CD4-positive, alpha-beta T cell treated with Interleukin-4 for 4 hours (primary cell): Measurements from ENCODE around the gene RBBP8NL.

Experiments used
- DNase-seq: peaks from one replicate; pipeline ENCODE4 v3.0.0-alpha.2; 2020

The RBBP8NL gene

DNA sequence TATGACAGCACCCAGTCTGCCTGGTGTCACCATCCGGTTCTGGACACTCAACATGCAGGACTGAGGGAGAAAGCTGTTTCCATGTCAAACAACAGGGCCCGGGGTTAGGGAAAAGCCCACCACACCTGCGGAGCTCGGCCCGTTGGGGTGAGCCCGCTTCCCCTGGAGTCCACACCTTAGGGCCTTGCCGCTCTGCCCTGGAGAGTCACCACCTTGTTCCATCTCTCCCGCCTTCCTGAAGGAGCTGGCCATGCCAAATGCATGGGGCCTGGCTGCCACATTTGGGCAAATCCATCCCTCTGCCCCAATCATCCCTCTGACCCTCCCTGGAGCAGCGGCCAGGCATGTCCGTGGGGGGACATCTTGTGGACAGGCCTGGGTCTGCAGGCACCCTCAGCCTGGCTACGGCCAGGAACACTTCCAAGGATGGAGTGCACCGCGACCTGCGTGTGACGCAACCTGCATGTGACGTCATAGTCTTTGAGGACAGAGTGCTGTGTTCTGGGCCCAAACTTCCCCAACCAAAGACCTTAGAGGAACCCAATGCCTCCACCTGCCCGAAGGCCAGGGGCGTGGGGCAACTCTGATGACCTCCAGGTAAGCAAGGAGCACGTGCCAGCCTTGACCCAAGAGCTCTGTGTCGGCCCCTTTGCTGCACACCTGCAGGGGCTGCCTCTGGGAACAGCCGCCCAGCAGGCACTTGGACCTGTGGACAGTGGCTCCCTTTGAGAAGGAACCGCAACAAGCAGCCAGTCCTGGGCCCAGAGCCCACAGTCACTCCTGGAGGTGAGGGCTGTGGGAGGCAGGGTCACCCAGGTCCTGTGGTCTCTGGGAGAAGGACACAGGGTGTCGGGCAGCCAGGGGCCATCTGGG is 22.0 kb downstream of the RBBP8NL start:
- DNase-seq = no peak

- no peak for DNase-seq
These were observed 22.6 kb downstream of the RBBP8NL start for GRCh38 chr20:62404761-62405107.

DNA sequence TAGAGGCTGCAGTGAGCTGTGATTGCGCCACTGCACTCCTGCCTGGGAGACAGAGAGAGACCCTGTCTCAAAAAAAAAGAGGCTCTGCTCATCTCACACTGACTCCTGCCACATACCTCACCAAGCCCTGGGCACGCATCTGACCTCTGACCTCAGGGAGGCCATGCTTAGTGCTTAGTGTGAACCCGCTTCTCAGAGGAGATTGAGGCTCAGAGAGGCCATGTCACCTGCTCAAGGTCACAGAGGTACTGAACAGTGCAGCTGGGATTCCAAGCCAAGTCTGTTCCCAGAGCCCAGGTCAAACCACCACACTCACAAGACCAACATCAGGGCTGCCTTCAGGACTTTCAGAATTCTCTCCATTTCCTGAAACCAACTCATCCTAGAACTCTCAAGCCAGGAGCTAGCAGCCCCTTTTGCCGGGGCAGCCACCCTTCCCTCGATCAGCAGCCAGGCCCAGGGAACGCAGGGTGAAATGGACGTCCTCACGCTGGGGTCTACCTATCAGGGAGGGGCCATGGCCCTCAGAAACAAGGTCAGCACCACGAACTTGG is 23.1 kb downstream of the RBBP8NL start:
- DNase-seq = no peak

- DNase-seq = no peak
These were observed 24.0 kb downstream of the RBBP8NL start for GRCh38 chr20:62403331-62403730.

DNA sequence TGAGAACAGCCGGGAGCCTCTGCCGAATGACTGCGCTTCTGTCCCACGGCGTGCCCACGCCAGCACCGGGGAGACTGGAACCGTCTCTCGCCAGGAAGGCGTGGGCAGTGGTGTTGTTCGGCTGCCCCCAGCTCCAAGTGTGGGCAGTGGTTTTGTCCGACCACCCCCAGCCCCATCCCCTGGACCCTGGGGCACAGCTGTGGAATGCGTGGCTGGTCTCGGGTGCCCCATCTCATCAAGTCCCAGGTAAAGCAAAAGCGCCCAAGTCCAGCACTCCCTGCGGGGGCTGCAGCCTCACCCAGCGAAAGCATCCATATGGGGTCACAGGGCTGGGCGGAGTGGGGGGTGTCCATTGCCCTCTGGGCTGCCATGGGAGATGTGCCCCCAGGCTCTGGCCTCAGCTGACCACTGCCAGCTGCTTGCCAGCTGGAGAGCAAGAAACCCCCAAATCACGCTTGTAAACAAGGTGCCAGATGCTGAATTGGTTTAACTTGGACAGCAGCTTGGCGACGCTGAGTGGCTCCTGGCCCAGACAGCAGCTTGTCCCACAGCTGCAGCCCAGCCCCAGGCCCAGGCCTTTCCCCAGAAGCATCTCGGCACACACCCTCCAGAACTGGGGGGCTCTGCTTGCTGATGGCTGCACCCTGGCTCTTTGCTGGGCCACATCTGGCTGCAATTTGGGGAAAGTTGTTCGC is 24.7 kb downstream of the RBBP8NL start:
- no peak for DNase-seq

- no peak for DNase-seq
These were observed 26.0 kb downstream of the RBBP8NL start for GRCh38 chr20:62401331-62401779.

DNA sequence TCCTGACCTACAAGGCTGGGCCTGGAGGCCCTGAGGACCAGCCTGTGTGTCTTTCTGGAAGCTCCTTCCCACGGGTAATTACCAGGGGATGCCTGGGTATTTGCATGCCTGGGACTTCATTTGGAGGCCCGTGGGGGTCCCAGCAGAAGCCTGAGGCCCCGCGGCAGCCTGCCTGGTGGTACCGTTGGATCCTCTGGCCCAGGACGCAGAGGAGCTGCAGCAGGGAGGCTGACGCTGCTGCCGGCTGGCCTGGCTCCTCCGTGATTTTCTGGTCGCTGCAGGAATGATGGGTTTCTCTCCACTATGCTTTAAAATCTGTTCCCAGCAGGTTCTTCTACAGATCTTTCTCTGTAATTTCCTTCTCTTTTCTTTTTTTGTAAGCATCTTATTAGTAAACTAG is 26.8 kb downstream of the RBBP8NL start:
- no peak for DNase-seq

DNA sequence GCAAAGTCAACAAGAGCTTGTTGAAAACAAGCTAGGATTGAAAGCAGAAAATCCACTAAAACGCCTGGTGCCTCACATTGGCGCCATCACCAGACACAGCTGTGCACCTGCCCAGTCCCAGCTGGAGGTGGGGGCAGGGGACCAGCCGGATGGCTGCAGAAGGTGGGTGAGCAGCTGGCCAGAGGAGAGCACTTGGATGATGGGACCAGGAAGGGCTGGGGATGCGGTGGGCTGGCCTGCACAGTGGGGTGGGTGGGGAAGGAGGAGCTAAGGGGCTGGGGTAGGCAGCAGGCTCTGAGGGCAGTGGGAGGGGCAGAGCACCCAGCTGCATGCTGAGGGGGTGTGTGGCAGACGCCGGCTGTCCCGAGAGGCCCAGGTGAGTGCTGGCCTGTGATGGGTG is 27.3 kb downstream of the RBBP8NL start:
- DNase-seq = no peak

DNA sequence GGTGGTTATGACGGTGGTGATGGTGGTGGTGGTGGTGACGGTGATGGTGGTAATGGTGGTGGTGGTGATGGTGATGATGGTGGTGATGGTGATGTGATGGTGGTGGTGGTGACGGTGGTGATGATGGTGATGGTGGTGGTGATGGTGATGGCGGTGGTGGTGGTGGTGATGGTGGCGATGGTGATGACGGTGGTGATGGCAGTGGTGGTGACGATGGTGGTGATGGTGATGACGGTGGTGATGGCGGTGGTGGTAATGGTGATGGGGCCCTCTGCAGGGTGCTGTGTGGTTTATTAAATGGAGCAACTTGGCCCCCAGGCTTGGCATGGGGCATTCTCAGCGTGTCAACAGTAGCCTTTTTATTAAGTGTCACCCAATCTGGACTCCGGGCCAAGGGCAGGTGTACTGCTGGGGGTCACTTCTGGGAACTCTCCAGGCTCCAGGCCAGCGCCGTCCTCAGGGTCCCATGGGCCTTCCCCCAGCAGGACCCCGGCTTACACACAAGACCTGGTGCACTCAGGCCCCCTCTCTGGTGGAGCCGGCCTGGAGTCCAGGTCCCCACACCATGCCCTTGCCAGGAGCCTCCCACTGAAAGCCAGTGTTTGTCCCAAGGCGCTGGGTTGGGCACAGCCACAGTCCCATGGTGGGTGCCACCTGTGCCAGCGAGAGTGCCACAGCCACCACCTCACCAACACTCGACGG is 29.1 kb downstream of the RBBP8NL start:
- no peak for DNase-seq

GRCh38 chr20:62396367-62397239 is 30.7 kb downstream of the RBBP8NL start:
- no peak for DNase-seq

DNA sequence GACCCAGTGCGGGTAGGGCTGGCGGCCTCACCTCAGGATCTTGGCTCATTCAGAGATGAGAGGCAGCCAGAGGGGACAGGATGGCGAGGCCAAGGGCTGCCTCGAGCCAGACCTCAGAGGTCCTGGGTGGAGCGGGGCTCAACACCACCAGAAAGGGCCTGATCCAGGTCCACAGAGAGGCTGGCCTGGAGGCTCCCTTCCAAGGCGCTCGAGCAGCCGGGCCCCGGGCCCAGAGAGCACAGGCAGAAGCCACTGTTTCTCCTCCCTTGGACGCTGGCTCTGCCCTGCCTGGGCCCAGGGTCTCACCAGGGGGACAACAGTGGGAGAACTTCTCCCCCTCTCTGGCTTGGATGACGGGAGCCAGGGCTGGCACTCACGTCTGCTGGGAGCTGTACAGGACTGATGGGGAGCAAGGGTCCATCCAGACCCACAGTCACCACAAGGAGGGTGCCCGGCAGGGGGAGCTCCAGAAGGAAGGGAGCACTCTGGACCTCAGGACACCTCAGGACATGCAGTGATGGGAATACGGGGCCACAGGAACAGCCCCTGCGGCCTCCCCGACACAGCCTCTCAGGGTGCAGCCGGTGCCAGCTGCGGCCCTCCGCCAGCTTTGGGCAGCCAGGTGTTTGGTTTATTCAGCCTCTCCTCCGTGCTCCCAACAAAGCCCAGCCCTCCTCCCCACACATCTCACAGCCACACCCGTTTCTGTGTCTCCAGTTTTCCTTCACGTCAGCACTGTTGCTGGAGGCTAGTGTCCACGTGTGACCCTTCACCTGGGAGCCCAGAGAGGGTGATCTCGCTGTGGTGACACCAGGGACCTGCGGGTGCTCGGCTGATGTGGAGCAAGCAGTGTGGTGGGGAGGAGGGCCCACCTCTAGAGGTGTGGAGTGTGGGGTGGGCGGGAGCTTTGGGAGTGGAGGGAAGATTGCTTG is 31.8 kb downstream of the RBBP8NL start:
- DNase-seq = no peak

DNA sequence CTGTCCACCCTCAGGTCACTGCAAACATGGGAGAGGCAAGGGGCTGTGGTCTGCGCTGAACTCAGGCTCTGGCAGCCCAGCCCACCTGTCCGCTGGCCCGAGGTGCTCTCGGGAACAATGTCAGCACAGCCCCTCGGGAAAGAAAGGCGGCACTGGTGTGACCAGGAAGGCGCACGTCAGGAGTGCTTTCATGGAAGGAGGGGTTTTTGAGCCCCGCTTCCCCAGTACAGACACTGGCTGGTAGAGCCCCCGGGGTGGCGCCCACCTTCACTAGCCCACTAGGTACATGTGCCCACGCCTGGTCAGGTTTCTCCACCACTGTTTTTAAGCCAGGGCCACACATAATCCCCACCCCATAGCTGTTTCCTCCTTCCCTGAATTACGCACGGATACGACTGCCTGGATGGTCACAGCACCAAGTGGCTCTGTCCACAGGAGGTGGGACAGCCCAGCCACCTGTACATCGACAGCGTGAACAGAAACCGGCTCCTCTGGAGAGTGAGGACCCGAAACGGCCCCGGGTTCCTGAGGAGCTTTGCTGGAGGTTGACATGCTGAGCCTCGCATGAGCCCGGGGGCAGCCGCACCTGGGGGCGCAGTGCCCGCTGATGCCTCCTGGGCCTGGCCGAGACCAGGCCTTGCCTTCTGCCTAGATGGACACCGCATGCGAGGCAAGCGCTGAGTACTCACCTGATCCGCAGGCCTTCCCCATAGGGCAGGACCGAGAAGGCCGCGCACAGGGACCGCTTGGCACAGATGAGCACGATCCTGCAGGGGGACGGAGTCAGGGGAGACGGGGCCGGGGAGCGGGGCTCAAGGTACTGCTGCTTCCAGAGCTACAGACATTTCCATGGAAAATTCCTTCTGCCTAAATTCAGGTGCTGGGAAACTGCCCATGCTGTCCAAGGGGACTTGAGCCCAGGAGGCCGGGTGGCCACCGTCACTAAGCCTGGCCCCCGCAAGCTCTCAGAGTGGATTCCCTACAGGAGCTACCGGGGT is 32.8 kb downstream of the RBBP8NL start:
- no peak for DNase-seq

GRCh38 chr20:62393830-62394229 is 33.5 kb downstream of the RBBP8NL start:
- DNase-seq = no peak

DNA sequence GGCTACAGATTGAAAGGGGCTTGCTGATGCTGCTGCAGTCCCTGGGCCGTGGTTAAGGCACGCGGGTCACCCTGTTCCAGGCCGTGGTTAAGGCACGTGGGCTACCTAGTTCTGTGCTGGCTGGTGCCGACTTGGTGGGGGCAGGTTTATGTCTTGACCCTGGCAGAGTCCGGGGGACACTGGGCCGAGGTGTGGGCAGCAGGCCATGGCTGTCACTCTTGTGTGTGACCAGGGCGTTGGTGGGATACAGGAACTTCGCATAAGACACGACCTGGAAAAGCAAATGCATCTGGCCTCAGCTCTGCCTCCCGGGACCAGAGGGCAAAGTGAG is 34.0 kb downstream of the RBBP8NL start:
- DNase-seq = no peak

- no peak for DNase-seq
These were observed 34.6 kb downstream of the RBBP8NL start for GRCh38 chr20:62392621-62393334.

- DNase-seq = no peak
These were observed 35.3 kb downstream of the RBBP8NL start for GRCh38 chr20:62392077-62392418.

GRCh38 chr20:62391165-62392076 is 35.9 kb downstream of the RBBP8NL start:
- no peak for DNase-seq
